Activated CD4-positive, alpha-beta T cell treated with anti-CD3 and anti-CD28 coated beads for 36 hours (primary cell): ENCODE measurements around the gene ENTPD8. TPM values are rescaled to one million over a fixed set of nuclear protein-coding genes. Genes with fewer than 3 reads are reported as not detected.

ENCODE experiments used
- ATAC-seq: fragments of 200-7000 bp; cut with Tn5 transposase; one replicate; pipeline ENCODE4 v1.10.0; 2021; ENCODE audit warnings: mild to moderate bottlenecking, moderate library complexity
- CTCF ChIA-PET: fragments of 350-600 bp; sonication (Branson Sonifier 250); formaldehyde crosslinking; loops from one replicate; lab custom pipeline; 2021; ENCODE audit warnings: antibody characterized with exemption; lab: Charles Lee
- POLR2A ChIA-PET: fragments of 350-600 bp; sonication (Branson Sonifier 250); formaldehyde crosslinking; loops from one replicate; lab custom pipeline; 2021; ENCODE audit warnings: antibody characterized with exemption, inconsistent platforms; lab: Charles Lee
- DNase-seq: peaks from one replicate; pipeline ENCODE4 v3.0.0-alpha.2; 2020
- H3K27ac Mint-ChIP-seq: one replicate; pipeline ENCODE4 v1.8.0; 2021; ENCODE audit warnings: mixed read lengths
- H3K27me3 Mint-ChIP-seq: one replicate; pipeline ENCODE4 v1.8.0; 2021; ENCODE audit warnings: mixed read lengths
- H3K36me3 Mint-ChIP-seq: one replicate; pipeline ENCODE4 v1.8.0; 2021; ENCODE audit warnings: low read depth, mixed read lengths
- H3K4me1 Mint-ChIP-seq: one replicate; pipeline ENCODE4 v1.8.0; 2021; ENCODE audit warnings: mixed read lengths
- H3K4me3 Mint-ChIP-seq: one replicate; pipeline ENCODE4 v1.8.0; 2021; ENCODE audit warnings: mild to moderate bottlenecking, moderate library complexity, mixed read lengths
- H3K9me3 Mint-ChIP-seq: one replicate; pipeline ENCODE4 v1.8.0; 2021; ENCODE audit warnings: low read depth, mixed read lengths
- intact Hi-C, 2 experiments: fragments of 100-400 bp; cut with DNase I in 1 of 2; cut with micrococcal nuclease in 1 of 2; formaldehyde crosslinking; loops; one replicate each; pipeline versions ENCODE4 v1.14.2 to v1.15.1; 2022 to 2024; cut with DNase I, micrococcal nuclease
- total RNA-seq, 2 experiments: library from RNA; stranded (reverse); gene quantifications; one replicate each; pipeline ENCODE4 v1.2.3, GENCODE V29; 2021

Gene ENTPD8
- total RNA-seq: not detected

DNA sequence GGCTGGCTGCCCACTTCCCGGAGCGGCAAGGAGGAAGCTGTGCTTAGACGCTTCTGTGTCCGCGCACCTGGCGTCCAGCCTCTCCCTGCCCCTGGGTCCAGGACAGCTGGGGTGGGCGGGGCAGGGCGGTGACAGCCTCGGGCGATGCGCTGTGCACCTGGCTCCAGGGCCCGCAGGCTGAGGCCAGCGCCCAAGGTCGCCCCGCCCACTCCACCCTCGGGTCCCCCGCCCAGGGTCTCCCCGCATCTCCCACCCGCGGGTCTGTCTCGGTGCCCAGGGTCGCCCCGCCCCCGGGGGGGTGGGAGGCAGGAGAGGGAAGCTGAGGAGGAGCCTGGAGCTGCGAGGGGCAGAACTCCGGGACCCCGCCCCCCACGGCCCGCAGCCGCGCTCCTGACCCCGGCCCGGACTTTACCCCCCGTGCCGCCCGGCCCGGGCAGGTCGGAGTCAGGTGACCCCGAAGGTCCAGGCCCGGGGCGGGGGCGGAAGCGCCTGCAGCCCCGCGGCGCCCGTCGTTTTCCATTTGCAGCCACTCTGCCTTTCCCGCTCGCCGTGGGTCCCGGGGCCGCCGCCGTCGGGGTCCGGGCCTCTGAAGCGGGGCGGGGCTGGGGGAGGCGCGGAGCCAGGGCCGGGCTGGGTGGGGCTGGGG lies at the start of gene ENTPD8:
Gene ENTPD8 (minus strand): TSS at position 69 of the 646 bp plus-strand sequence. CDS start 3,072 bp downstream, outside the sequence.
- Mint-ChIP-seq H3K36me3 (no peaks in the 10 kb centered on the region), H3K27me3 (peaks cover 10% of the 10 kb centered on the region), H3K4me1 (peaks cover 9% of the 10 kb centered on the region), H3K4me3 (peak within 1 kb of the TSS; percentile 38), H3K27ac (no peak within 1 kb of the TSS), H3K9me3 (no peaks in the 10 kb centered on the region)
- intact Hi-C loops: loop anchor here in 1 of 2 experiments (10.0 kb wide), 1 partner anchor 147 kb away; no protein-coding TSS in a partner anchor
- ATAC-seq (no peak), DNase-seq (no peak)
- ChIA-PET CTCF (no interaction called here), POLR2A (no interaction called here)

GRCh38 chr9:137490532-137491186 lies 49.5 kb upstream of the ENTPD8 start:
- no peaks in the 10 kb centered on the region for H3K9me3 Mint-ChIP-seq

GRCh38 chr9:137488906-137489305 lies 47.7 kb upstream of the ENTPD8 start:
- peaks cover 1% of the 10 kb centered on the region for H3K4me1 Mint-ChIP-seq
- H3K27ac Mint-ChIP-seq: no peak overlapping the region
- no peak overlapping the region for H3K4me3 Mint-ChIP-seq
- ChIA-PET CTCF (no interaction called here), POLR2A (no interaction called here)
- no peak for DNase-seq
- intact Hi-C loops: no loop called here
- H3K36me3 Mint-ChIP-seq: no peaks in the 10 kb centered on the region
- H3K9me3 Mint-ChIP-seq: no peaks in the 10 kb centered on the region
- no peak for ATAC-seq
- H3K27me3 Mint-ChIP-seq: no peaks in the 10 kb centered on the region

More at GRCh38 chr9:137490532-137491186, 49.5 kb upstream of the ENTPD8 start:
- CTCF ChIA-PET: interaction anchor here (1.2 kb wide), 1 partner anchor 19 kb away, joined by 5 read pairs; no protein-coding TSS in a partner anchor
- DNase-seq (no peak), ATAC-seq (no peak)
- Mint-ChIP-seq H3K27ac (no peak overlapping the region), H3K27me3 (no peaks in the 10 kb centered on the region), H3K36me3 (no peaks in the 10 kb centered on the region), H3K4me3 (no peak overlapping the region), H3K4me1 (peaks cover 3% of the 10 kb centered on the region)
- POLR2A ChIA-PET: no interaction called here
- intact Hi-C loops: no loop called here

DNA sequence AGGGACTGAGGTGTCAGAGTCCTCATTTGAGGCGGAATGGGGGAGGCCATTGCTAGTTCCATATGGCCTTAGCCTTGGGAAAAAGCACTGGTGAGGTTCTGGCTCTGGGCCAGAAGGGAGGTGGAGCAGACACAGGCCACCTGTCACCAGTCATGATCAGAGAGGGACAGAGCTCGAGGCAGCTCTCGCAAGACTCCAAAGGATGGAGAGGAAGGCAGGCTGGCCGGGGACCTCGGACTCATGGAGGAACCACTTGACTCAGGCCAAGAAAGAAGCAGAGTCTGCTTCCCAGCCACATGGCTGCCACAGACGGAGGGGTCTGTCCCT lies 47.1 kb upstream of the ENTPD8 start:
- no peak overlapping the region for H3K4me3 Mint-ChIP-seq
- intact Hi-C loops: no loop called here
- ChIA-PET POLR2A (no interaction called here), CTCF (interaction anchor here (0.6 kb wide), 1 partner anchor 45 kb away, joined by 3 read pairs; no protein-coding TSS in a partner anchor)
- H3K27me3 Mint-ChIP-seq: no peaks in the 10 kb centered on the region
- no peaks in the 10 kb centered on the region for H3K9me3 Mint-ChIP-seq
- H3K27ac Mint-ChIP-seq: no peak overlapping the region
- H3K36me3 Mint-ChIP-seq: no peaks in the 10 kb centered on the region
- ATAC-seq (no peak), DNase-seq (no peak)
- H3K4me1 Mint-ChIP-seq: no peaks in the 10 kb centered on the region

DNA sequence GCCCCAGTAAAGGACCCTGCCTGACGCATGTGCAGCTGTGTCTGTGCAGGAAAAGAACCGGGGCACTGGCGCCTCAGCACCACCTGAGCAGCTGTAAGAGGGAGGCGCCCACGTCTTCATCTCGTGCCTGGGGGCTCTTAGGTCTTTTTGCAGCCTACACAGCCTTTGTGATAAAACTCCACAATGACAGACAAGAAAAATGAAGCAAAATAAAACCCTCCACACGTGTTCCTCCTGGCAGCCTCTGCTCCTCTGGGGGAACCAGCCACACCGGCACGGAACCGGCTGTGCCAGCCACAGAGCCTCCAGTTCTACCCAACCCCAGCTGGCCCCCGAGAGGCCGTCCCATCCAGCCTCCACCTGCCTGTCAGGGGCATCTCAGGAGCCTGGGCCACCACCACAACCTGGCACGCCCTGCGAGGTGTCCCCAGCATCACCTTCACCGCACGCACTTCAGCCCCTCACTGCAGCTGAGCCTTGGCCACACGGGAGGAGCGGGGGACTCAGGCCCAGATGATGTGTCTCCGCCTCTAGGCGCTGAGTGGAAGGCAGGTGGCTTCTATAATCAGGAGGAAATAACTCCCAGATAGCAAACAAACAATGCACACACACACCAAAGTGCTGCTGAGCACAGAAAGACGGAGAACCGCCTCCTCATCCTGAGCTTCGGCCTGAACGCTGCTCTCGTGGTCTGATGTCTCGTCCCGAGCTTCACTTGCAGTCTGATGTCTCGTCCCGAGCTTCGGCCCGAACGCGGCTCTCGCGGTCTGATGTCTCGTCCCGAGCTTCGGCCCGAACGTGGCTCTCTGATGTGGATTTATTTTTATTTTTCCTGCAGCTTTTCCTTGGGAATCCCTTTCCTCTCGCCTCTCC lies 46.5 kb upstream of the ENTPD8 start:
- ChIA-PET POLR2A (no interaction called here), CTCF (interaction anchor here (0.6 kb wide), 1 partner anchor 44 kb away, joined by 3 read pairs; no protein-coding TSS in a partner anchor)
- Mint-ChIP-seq H3K4me3 (no peak overlapping the region), H3K27ac (no peak overlapping the region), H3K4me1 (no peaks in the 10 kb centered on the region), H3K36me3 (no peaks in the 10 kb centered on the region), H3K9me3 (no peaks in the 10 kb centered on the region), H3K27me3 (no peaks in the 10 kb centered on the region)
- intact Hi-C loops: no loop called here
- no peak for DNase-seq
- ATAC-seq: no peak

GRCh38 chr9:137486545-137487453 lies 45.6 kb upstream of the ENTPD8 start:
- peaks cover 6% of the 10 kb centered on the region for H3K4me1 Mint-ChIP-seq
- ATAC-seq (no peak), DNase-seq (no peak)
- H3K27ac Mint-ChIP-seq: no peak overlapping the region
- ChIA-PET CTCF (no interaction called here), POLR2A (no interaction called here)
- H3K9me3 Mint-ChIP-seq: no peaks in the 10 kb centered on the region
- no peak overlapping the region for H3K4me3 Mint-ChIP-seq
- no peaks in the 10 kb centered on the region for H3K27me3 Mint-ChIP-seq
- no peaks in the 10 kb centered on the region for H3K36me3 Mint-ChIP-seq
- intact Hi-C loops: no loop called here

DNA sequence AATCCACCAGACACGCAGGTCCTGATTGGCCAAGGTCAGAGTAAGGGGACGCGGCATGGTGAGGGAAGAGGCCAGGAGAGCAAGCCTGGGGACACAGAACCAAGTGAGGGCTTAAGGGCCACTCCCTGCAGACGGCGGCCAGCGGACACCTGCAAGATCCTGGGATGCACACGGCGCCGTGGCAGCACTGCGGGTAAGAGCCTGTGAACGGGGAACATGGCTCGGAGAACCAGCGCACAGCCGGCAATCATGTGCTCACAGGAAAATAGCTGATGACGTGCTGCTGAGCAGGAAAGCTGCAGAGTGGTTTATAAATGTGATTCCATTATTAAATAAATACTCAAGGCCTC lies 45.0 kb upstream of the ENTPD8 start:
- Mint-ChIP-seq H3K4me1 (peaks cover 9% of the 10 kb centered on the region), H3K4me3 (no peak overlapping the region), H3K36me3 (no peaks in the 10 kb centered on the region), H3K9me3 (no peaks in the 10 kb centered on the region), H3K27me3 (no peaks in the 10 kb centered on the region), H3K27ac (no peak overlapping the region)
- intact Hi-C loops: no loop called here
- POLR2A ChIA-PET: no interaction called here
- CTCF ChIA-PET: no interaction called here
- DNase-seq: no peak
- no peak for ATAC-seq

- POLR2A ChIA-PET: no interaction called here
- Mint-ChIP-seq H3K27me3 (no peaks in the 10 kb centered on the region), H3K4me1 (peaks cover 9% of the 10 kb centered on the region), H3K27ac (no peak overlapping the region), H3K9me3 (no peaks in the 10 kb centered on the region), H3K4me3 (no peak overlapping the region), H3K36me3 (no peaks in the 10 kb centered on the region)
- no peak for DNase-seq
- intact Hi-C loops: no loop called here
- no peak for ATAC-seq
- CTCF ChIA-PET: no interaction called here
Measured at GRCh38 chr9:137485343-137486140, 44.4 kb upstream of the ENTPD8 start.

DNA sequence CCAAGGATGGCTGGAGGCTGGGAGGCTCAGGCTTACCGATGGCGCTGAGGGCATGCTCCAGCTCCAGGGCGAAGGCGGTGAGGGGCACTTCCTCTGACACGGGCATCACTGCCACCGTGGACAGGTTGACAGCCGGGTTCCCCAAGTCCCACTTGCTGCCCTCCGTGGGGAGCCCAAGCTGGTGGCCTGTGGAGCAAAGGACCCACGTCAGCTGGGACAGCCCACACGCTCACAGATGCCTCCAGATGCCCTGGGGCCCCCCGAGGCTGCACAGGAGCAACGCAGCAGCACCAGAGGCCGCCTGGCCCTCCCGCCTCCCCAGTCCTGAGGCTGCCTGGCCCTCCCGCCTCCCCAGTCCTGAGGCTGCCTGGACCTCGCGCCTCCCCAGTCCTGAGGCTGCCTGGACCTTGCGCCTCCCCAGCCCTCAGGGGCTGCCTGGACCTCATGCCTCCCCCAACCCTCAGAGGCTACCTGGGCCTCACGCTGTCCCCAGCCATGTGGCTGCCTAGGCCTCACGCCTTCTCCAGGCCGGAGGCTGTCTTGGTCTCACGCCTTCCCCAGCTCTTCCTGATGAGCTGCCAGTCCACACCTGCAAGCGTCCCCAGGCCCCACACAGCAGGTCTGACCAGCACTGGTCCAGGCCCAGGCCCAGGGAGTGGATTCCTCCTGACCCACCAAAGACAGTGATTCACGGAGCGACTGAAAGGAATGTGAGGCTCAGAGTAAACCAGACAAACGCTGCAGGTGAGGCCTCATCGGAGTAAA lies 43.6 kb upstream of the ENTPD8 start:
- intact Hi-C loops: no loop called here
- DNase-seq (no peak), ATAC-seq (no peak)
- Mint-ChIP-seq H3K9me3 (no peaks in the 10 kb centered on the region), H3K4me1 (peaks cover 9% of the 10 kb centered on the region), H3K27ac (no peak overlapping the region), H3K4me3 (no peak overlapping the region), H3K27me3 (no peaks in the 10 kb centered on the region), H3K36me3 (no peaks in the 10 kb centered on the region)
- CTCF ChIA-PET: no interaction called here
- POLR2A ChIA-PET: no interaction called here

DNA sequence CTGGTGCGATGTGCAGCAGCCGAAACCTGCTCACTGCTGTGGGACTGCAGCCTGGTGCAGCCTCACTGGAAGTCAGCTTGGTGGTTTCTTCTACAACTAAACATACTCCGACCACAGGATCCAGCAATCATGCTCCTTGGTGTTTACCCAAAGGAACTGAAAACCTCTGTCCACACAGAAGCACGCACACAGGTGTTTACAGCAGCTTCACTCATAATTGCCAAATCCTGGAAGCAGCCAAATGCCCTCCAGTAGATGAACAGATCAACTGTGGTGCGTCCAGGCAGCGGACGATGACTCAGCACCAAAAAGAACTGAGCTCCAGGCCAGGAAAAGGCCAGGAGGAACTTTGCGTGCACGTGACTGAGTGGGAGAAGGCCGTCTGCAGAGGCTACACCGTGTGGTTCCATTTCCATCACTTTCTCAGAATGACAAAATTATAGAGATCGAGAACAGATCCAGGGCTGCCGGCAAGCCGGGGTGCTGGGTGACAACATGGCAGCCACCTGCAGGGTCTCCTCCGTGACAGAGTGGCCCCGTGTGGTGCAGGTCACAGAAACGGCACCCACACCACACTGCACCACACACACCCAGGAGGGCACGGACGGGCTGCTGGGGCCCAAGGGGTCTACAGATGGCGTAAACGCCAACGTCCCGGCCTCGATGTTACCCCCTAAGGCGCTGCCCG lies 41.1 kb upstream of the ENTPD8 start:
- DNase-seq: peak; percentile 34
- POLR2A ChIA-PET: no interaction called here
- ATAC-seq: peak; percentile 61
- no peaks in the 10 kb centered on the region for H3K27me3 Mint-ChIP-seq
- CTCF ChIA-PET: no interaction called here
- no peaks in the 10 kb centered on the region for H3K9me3 Mint-ChIP-seq
- no peak overlapping the region for H3K4me3 Mint-ChIP-seq
- H3K36me3 Mint-ChIP-seq: no peaks in the 10 kb centered on the region
- H3K4me1 Mint-ChIP-seq: peaks cover 9% of the 10 kb centered on the region
- intact Hi-C loops: no loop called here
- no peak overlapping the region for H3K27ac Mint-ChIP-seq
